ENCODE data around the gene CLSTN2. TPM values are rescaled to one million over a fixed set of nuclear protein-coding genes. Genes with fewer than 3 reads are reported as not detected.

CLSTN2 gene
- total RNA-seq, 1 experiment from 2014 or later = not detected

DNA sequence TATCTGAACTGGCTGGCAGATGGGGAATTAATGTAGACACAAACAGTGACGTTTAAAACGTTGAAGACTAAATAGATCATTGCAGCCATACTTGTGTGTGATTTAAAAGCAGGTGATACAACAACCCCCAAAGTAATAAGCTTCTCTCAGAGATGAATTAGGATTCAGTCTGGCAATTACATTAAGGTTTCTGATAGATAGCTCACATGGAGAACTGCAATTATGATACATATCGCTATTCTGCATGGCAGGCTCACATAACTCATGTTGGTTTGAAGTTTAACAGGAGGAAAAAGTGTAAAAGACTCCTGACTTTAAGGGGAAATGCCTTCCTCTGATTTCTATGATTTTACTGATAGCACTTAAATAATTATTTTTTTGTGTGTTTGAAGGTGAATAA lies 196.9 kb downstream of the CLSTN2 start:
- Histone ChIP-seq H3K9ac (ENCODE audit: low read length) (no peak overlapping the region), H3K27ac (ENCODE audit: low read length) (no peak overlapping the region), H2AFZ (ENCODE audit: low read length) (no peak overlapping the region), H3K4me3 (ENCODE audit: low read length) (no peak overlapping the region), H3K9me3 (ENCODE audit: low read length) (no peaks in the 10 kb centered on the region), H3K4me2 (ENCODE audit: low read depth, low read length, poor library complexity, severe bottlenecking) (no peak overlapping the region), H3K36me3 (ENCODE audit: insufficient read depth, low read length) (no peaks in the 10 kb centered on the region), H3K4me1 (ENCODE audit: low read length) (no peaks in the 10 kb centered on the region), H3K79me2 (ENCODE audit: low read length) (no peaks in the 10 kb centered on the region), H3K9me2 (replicated peaks; ENCODE audit: insufficient read depth, low read length) (no peaks in the 10 kb centered on the region), H4K20me1 (ENCODE audit: insufficient read depth, low read depth, low read length) (no peaks in the 10 kb centered on the region), H3K27me3 (ENCODE audit: low read length) (no peaks in the 10 kb centered on the region)
- DNase-seq = no peak

DNA sequence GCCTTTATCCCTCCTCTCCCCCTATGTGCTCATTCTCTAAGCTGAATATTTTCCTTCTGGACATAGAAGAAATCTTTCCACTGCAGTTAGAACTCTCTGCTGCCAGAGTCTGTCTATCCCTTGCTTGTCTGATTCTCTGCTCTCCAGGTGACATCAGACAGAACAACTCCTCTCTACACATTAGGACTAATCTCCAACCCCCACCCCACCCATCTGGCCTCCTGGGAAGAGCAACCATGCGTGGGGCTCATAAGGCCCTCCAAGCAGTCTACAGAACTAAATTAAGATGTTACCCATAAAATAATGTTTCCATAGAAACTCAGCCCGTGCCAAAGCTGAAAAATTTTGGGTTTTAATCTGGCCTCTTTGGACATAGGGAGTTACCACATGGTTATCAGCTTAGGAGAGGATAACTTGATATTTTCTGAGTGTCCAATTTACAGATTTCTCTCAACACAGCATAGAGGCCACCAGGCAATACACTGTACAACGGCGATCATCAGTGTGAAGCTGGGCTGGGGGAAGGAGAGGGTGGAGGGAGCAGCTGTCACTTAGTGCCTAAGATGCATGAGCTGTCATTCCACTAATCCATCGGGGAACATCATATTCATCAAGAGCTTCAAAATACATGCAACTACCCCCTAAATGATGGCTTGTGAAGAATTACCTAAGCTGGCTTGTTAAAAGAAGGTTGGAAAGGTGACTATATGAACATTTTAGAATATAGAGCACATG lies 199.4 kb downstream of the CLSTN2 start:
- Histone ChIP-seq H3K4me3 (ENCODE audit: low read length) (no peak overlapping the region), H3K4me2 (ENCODE audit: low read depth, low read length, poor library complexity, severe bottlenecking) (no peak overlapping the region), H2AFZ (ENCODE audit: low read length) (no peak overlapping the region), H3K27me3 (ENCODE audit: low read length) (no peaks in the 10 kb centered on the region), H3K79me2 (ENCODE audit: low read length) (no peaks in the 10 kb centered on the region), H3K9ac (ENCODE audit: low read length) (no peak overlapping the region), H3K9me3 (ENCODE audit: low read length) (no peaks in the 10 kb centered on the region), H3K4me1 (ENCODE audit: low read length) (no peaks in the 10 kb centered on the region), H3K9me2 (replicated peaks; ENCODE audit: insufficient read depth, low read length) (no peaks in the 10 kb centered on the region), H3K27ac (ENCODE audit: low read length) (no peak overlapping the region), H3K36me3 (ENCODE audit: insufficient read depth, low read length) (no peaks in the 10 kb centered on the region), H4K20me1 (ENCODE audit: insufficient read depth, low read depth, low read length) (no peaks in the 10 kb centered on the region)
- DNase-seq = no peak

DNA sequence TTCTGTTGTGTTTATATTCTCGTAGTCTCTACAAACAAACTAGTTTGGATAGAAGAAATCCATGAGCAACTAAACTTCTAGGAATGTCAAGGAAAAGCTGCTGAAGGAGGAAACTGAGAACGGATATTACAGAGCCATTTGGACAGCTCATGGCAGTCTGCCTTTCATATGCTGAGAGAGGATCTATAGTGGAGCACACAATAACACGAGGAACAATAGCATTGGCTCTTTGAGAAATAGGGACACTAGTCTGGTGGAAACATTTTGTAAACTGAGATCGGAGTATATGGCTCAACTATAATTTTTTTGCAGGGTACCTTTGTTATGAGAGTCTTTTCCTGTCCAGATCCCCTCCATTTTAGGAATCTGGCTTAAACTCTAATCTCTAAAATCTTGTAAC lies 200.5 kb downstream of the CLSTN2 start:
- Histone ChIP-seq H3K36me3 (ENCODE audit: insufficient read depth, low read length) (no peaks in the 10 kb centered on the region), H2AFZ (ENCODE audit: low read length) (no peak overlapping the region), H4K20me1 (ENCODE audit: insufficient read depth, low read depth, low read length) (no peaks in the 10 kb centered on the region), H3K4me2 (ENCODE audit: low read depth, low read length, poor library complexity, severe bottlenecking) (no peak overlapping the region), H3K9me2 (replicated peaks; ENCODE audit: insufficient read depth, low read length) (no peaks in the 10 kb centered on the region), H3K27me3 (ENCODE audit: low read length) (no peaks in the 10 kb centered on the region), H3K4me1 (ENCODE audit: low read length) (no peaks in the 10 kb centered on the region), H3K4me3 (ENCODE audit: low read length) (no peak overlapping the region), H3K27ac (ENCODE audit: low read length) (no peak overlapping the region), H3K9ac (ENCODE audit: low read length) (no peak overlapping the region), H3K79me2 (ENCODE audit: low read length) (no peaks in the 10 kb centered on the region), H3K9me3 (ENCODE audit: low read length) (no peaks in the 10 kb centered on the region)
- DNase-seq = no peak

DNA sequence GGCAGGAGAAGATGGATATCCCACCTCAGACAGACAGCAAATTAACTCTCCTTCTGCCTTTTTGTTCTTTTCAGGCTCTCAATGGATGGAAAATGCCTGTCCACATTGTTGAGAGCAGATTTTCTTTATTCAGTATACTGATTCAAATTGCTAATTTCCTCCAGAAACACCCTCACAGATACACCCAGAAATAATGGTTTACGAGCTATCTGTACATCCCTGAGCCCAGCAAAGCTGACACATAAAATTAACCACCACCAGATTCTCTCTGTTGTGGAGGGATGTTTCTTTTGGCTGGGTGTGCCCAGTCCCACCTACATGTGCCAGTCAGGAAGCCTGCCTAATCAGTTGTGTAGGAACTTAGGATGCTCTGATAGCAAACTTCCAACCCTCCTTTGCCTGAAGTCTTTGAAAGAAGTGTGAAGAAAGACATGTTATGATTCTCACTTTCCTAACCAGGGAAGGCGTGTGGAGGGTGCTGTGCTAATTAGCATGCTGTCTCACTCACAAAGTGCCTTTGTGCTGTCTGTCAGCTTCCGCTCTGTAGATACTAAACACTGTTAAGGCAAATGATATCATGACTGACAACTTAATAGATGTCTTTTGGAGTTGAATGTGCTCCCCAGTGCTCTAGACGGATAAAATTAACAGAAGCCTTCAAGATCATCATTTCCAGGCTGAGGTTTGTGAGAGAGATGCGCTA lies 208.5 kb downstream of the CLSTN2 start:
- no peak overlapping the region for H3K27ac ChIP-seq (ENCODE audit: low read length)
- DNase-seq = no peak

DNA sequence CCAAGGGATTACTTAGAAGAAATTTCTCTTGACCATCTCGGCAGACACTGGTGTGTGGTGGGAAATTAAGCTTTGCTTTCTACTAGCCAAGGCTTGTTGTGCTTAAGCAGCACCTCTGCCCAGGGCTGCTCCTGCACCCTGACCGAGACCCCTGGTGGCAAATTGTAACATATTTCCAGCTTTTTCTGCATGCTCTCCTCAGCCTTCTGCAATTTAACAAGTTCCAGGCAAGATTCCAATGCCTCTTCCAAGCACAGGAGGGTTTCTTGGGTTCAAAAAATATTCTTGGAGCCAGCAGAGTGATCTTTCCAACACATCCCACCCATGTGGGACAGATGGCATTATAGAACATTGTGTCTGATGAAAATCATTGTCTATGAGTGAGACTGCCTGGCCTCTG lies 210.5 kb downstream of the CLSTN2 start:
- Histone ChIP-seq H3K9me2 (replicated peaks; ENCODE audit: insufficient read depth, low read length) (no peaks in the 10 kb centered on the region), H2AFZ (ENCODE audit: low read length) (no peak overlapping the region), H3K27ac (ENCODE audit: low read length) (no peak overlapping the region), H4K20me1 (ENCODE audit: insufficient read depth, low read depth, low read length) (no peaks in the 10 kb centered on the region), H3K4me1 (ENCODE audit: low read length) (no peaks in the 10 kb centered on the region), H3K79me2 (ENCODE audit: low read length) (no peaks in the 10 kb centered on the region), H3K9ac (ENCODE audit: low read length) (no peak overlapping the region), H3K9me3 (ENCODE audit: low read length) (no peaks in the 10 kb centered on the region), H3K4me3 (ENCODE audit: low read length) (no peak overlapping the region), H3K27me3 (ENCODE audit: low read length) (no peaks in the 10 kb centered on the region), H3K4me2 (ENCODE audit: low read depth, low read length, poor library complexity, severe bottlenecking) (no peak overlapping the region), H3K36me3 (ENCODE audit: insufficient read depth, low read length) (no peaks in the 10 kb centered on the region)
- DNase-seq = no peak

More for the DNA sequence above, 208.5 kb downstream of the CLSTN2 start:
- Histone ChIP-seq H3K4me3 (ENCODE audit: low read length) (no peak overlapping the region), H4K20me1 (ENCODE audit: insufficient read depth, low read depth, low read length) (no peaks in the 10 kb centered on the region), H3K9me2 (replicated peaks; ENCODE audit: insufficient read depth, low read length) (no peaks in the 10 kb centered on the region), H3K4me2 (ENCODE audit: low read depth, low read length, poor library complexity, severe bottlenecking) (no peak overlapping the region), H3K79me2 (ENCODE audit: low read length) (no peaks in the 10 kb centered on the region), H2AFZ (ENCODE audit: low read length) (no peak overlapping the region), H3K27me3 (ENCODE audit: low read length) (no peaks in the 10 kb centered on the region), H3K9me3 (ENCODE audit: low read length) (no peaks in the 10 kb centered on the region), H3K4me1 (ENCODE audit: low read length) (no peaks in the 10 kb centered on the region), H3K36me3 (ENCODE audit: insufficient read depth, low read length) (no peaks in the 10 kb centered on the region), H3K9ac (ENCODE audit: low read length) (no peak overlapping the region)

DNA sequence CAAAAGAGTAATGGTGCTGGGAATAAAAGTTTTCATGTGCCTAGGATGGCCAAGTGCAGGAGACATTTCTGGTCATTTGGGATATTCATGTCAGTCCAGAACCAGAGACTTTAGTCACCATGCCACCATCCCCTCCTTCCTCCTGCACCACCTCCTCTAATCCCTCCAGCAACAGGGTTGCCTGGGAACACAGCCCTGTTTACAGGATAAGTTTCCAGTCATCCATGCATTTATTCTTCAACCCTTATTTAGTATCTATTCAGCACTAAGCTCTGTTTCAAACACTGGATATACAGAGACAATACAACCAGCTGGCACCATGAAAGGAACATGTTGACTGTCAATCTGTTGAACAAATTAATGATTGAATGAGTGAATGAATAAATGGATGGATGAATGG lies 211.7 kb downstream of the CLSTN2 start:
- H3K27ac ChIP-seq (ENCODE audit: low read length) = no peak overlapping the region
- no peaks in the 10 kb centered on the region for H3K9me2 ChIP-seq (replicated peaks; ENCODE audit: insufficient read depth, low read length)
- no peak overlapping the region for H3K4me2 ChIP-seq (ENCODE audit: low read depth, low read length, poor library complexity, severe bottlenecking)
- no peaks in the 10 kb centered on the region for H3K9me3 ChIP-seq (ENCODE audit: low read length)
- no peak overlapping the region for H3K4me3 ChIP-seq (ENCODE audit: low read length)
- no peaks in the 10 kb centered on the region for H3K4me1 ChIP-seq (ENCODE audit: low read length)
- H3K27me3 ChIP-seq (ENCODE audit: low read length) = no peaks in the 10 kb centered on the region
- H2AFZ ChIP-seq (ENCODE audit: low read length) = no peak overlapping the region
- DNase-seq = no peak
- H3K36me3 ChIP-seq (ENCODE audit: insufficient read depth, low read length) = no peaks in the 10 kb centered on the region
- H3K79me2 ChIP-seq (ENCODE audit: low read length) = no peaks in the 10 kb centered on the region
- no peaks in the 10 kb centered on the region for H4K20me1 ChIP-seq (ENCODE audit: insufficient read depth, low read depth, low read length)
- no peak overlapping the region for H3K9ac ChIP-seq (ENCODE audit: low read length)

DNA sequence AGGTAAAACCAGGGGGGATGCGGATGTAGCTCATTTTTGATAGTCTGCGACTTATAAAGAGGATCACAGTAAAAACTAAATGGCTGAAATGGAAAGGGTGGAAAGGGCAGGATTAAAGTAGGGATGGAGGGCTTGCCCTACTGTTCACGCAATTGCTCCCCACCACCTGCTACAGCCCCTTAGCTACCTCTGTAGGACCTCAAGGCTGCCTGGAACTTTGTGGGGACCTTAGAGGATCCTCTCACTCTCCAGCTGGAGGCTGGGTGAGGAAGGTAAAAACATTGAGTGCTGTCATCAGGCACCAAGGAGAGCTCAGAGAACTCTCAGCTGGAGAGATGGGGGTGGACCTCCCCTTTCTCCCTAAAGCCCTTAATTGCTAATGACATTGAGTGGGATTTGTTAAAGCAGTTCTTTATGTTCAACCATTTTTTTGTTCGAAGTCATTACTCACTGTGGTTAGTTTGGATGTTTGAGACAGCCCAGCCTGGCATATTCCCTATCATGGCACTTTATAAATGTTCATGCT lies 213.0 kb downstream of the CLSTN2 start:
- no peaks in the 10 kb centered on the region for H3K79me2 ChIP-seq (ENCODE audit: low read length)
- H3K9me2 ChIP-seq (replicated peaks; ENCODE audit: insufficient read depth, low read length) = no peaks in the 10 kb centered on the region
- no peak for DNase-seq
- no peaks in the 10 kb centered on the region for H3K36me3 ChIP-seq (ENCODE audit: insufficient read depth, low read length)
- no peak overlapping the region for H3K27ac ChIP-seq (ENCODE audit: low read length)
- H2AFZ ChIP-seq (ENCODE audit: low read length) = no peak overlapping the region
- no peak overlapping the region for H3K4me3 ChIP-seq (ENCODE audit: low read length)
- H3K9me3 ChIP-seq (ENCODE audit: low read length) = no peaks in the 10 kb centered on the region
- no peaks in the 10 kb centered on the region for H4K20me1 ChIP-seq (ENCODE audit: insufficient read depth, low read depth, low read length)
- H3K27me3 ChIP-seq (ENCODE audit: low read length) = no peaks in the 10 kb centered on the region
- H3K9ac ChIP-seq (ENCODE audit: low read length) = no peak overlapping the region
- H3K4me1 ChIP-seq (ENCODE audit: low read length) = no peaks in the 10 kb centered on the region
- no peak overlapping the region for H3K4me2 ChIP-seq (ENCODE audit: low read depth, low read length, poor library complexity, severe bottlenecking)

DNA sequence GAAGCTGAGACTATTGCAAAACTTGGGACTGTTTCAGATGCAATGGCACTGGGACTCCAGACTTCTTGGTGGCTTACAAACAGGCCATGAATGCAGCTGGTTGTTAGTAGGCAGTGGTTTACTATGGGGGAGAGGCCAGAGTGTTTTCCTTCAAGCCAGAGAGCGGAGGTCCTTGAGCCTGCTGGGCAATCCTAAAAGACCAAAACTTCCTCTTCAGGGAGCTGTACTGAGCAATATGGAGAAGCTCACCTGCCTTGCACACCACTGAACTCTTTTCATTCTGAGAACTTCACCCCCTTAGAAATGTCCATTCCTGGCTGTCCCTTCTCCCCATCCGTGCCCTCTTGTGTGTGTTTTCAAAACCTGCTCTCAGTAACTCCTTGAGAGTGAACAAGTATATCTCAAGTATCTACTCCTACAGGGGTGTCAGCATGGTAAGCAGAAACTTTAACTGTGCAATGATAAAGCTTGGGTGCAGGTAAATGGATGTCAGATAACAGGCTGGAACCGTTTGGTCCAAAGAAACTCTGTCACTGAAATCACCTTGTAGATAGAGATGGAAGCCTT lies 213.9 kb downstream of the CLSTN2 start:
- H3K36me3 ChIP-seq (ENCODE audit: insufficient read depth, low read length) = no peaks in the 10 kb centered on the region
- no peak for DNase-seq
- no peaks in the 10 kb centered on the region for H3K9me2 ChIP-seq (replicated peaks; ENCODE audit: insufficient read depth, low read length)
- peaks cover 5% of the 10 kb centered on the region for H3K4me1 ChIP-seq (ENCODE audit: low read length)
- H4K20me1 ChIP-seq (ENCODE audit: insufficient read depth, low read depth, low read length) = no peaks in the 10 kb centered on the region
- no peaks in the 10 kb centered on the region for H3K79me2 ChIP-seq (ENCODE audit: low read length)
- no peaks in the 10 kb centered on the region for H3K27me3 ChIP-seq (ENCODE audit: low read length)
- H3K4me2 ChIP-seq (ENCODE audit: low read depth, low read length, poor library complexity, severe bottlenecking) = no peak overlapping the region
- no peak overlapping the region for H3K27ac ChIP-seq (ENCODE audit: low read length)
- H3K9me3 ChIP-seq (ENCODE audit: low read length) = no peaks in the 10 kb centered on the region
- H3K4me3 ChIP-seq (ENCODE audit: low read length) = no peak overlapping the region
- no peak overlapping the region for H2AFZ ChIP-seq (ENCODE audit: low read length)
- H3K9ac ChIP-seq (ENCODE audit: low read length) = no peak overlapping the region
